ENCODE results near the gene ARPC5L.

Gene ARPC5L

DNA sequence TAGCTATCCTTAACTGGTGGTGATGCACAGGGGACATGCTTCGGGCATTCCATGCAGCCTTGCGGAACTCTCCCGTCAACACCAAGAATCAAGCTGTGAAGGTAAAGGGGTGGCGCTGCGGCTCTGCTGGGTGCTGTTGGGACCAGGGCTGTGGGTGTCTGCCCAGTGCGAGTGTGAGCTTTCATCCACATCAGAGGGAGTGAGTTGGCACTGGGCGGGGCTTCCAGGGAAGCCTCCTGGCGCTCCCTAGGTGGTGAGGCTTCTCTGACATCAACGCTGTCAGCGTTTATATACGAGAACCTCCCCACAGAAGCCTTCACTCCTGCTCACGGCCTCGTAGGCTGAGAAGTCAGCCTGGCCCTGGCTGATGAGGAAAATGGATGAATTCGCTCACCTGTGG, 11.7 kb downstream of the ARPC5L start:
- H3K4me2 ChIP-seq (ENCODE audit: insufficient read depth, low read length): peak overlapping the region; percentile 16; the same call in 1 of the 2 replicates
- peaks cover 72% of the 10 kb centered on the region for H3K79me2 ChIP-seq (ENCODE audit: insufficient read depth, low read length)
- TF ChIP-seq EZH2 (IDR thresholded peaks at IDR 0.05; ENCODE audit: borderline replicate concordance, low read depth, low read length, severe bottlenecking): no peak
- TF ChIP-seq CTCF (IDR thresholded peaks at IDR 0.05; ENCODE audit: borderline replicate concordance, extremely low read depth, low read length, poor library complexity, severe bottlenecking): no peak
- peaks cover 87% of the 10 kb centered on the region for H3K36me3 ChIP-seq (ENCODE audit: insufficient read depth, low read length)
- no peak for ATAC-seq (ENCODE audit: insufficient read depth, low read depth)
- H3K4me3 ChIP-seq (ENCODE audit: low read depth in 1 of 2, low read length in 2 of 2): no peak overlapping the region
- H2AFZ ChIP-seq (ENCODE audit: low read depth, low read length): no peak overlapping the region
- H4K20me1 ChIP-seq (ENCODE audit: insufficient read depth, low read length): peaks cover 83% of the 10 kb centered on the region
- DNase-seq: no peak
- no peaks in the 10 kb centered on the region for H3K27me3 ChIP-seq (ENCODE audit: insufficient read depth, low read length, poor library complexity)
- peaks cover 23% of the 10 kb centered on the region for H3K4me1 ChIP-seq (ENCODE audit: insufficient read depth, low read length)
- H3K27ac ChIP-seq (ENCODE audit: low read length): no peak overlapping the region
- H3K9me3 ChIP-seq (ENCODE audit: insufficient read depth, low read length, severe bottlenecking): no peaks in the 10 kb centered on the region
- H3K9ac ChIP-seq (ENCODE audit: low read depth, low read length): no peak overlapping the region

- Histone ChIP-seq H3K27me3 (ENCODE audit: insufficient read depth, low read length, poor library complexity) (no peaks in the 10 kb centered on the region), H3K27ac (ENCODE audit: low read length) (no peak overlapping the region), H3K4me1 (ENCODE audit: insufficient read depth, low read length) (peaks cover 20% of the 10 kb centered on the region), H3K9me3 (ENCODE audit: insufficient read depth, low read length, severe bottlenecking) (no peaks in the 10 kb centered on the region), H3K9ac (ENCODE audit: low read depth, low read length) (no peak overlapping the region), H3K4me2 (ENCODE audit: insufficient read depth, low read length) (no peak overlapping the region), H2AFZ (ENCODE audit: low read depth, low read length) (no peak overlapping the region), H3K36me3 (ENCODE audit: insufficient read depth, low read length) (peaks cover 89% of the 10 kb centered on the region), H4K20me1 (ENCODE audit: insufficient read depth, low read length) (peaks cover 73% of the 10 kb centered on the region), H3K4me3 (ENCODE audit: low read depth in 1 of 2, low read length in 2 of 2) (no peak overlapping the region), H3K79me2 (ENCODE audit: insufficient read depth, low read length) (peaks cover 55% of the 10 kb centered on the region)
- no peak for DNase-seq
- TF ChIP-seq CTCF (IDR thresholded peaks at IDR 0.05; ENCODE audit: borderline replicate concordance, extremely low read depth, low read length, poor library complexity, severe bottlenecking) (no peak), EZH2 (IDR thresholded peaks at IDR 0.05; ENCODE audit: borderline replicate concordance, low read depth, low read length, severe bottlenecking) (no peak)
- no peak for ATAC-seq (ENCODE audit: insufficient read depth, low read depth)
Measured at GRCh38 chr9:124875501-124875900, 13.6 kb downstream of the ARPC5L start.

DNA sequence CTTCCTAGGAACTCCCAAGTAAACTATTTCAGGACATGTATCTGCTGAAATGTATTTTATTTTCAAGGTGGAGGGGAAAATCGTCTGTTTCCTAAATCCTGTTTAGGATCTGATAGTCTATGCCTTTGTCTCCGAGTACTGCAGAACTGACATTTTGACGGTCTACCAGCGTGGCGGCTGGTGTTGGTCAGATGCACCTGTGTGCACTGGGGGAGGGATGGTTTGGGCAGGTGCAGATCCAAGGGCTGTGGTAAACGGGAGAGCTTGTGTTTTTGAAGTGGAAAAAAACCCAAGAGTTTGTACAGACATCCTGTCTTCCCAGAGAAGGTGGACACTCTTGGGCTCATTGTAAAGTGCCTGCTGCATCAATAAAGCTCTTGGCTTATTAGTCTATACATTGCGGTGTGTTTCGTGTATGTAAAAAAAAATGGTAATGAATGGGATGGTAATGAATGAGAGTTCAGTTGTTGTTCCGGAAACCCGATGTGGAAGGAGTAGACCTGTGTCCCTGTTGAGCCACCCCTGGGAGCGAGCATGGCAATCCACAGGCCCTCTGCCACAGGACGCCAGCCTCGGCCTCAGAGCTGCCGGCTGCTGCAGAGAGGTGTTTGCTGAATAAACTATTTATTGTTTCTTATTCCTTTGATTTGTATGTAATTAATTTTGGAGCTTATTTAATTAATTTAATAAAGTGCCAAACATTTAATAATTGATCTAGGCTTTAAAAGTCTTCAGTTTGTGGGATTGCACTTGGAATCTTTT, 15.3 kb downstream of the ARPC5L start:
- TF ChIP-seq CTCF (IDR thresholded peaks at IDR 0.05; ENCODE audit: borderline replicate concordance, extremely low read depth, low read length, poor library complexity, severe bottlenecking) (no peak), EZH2 (IDR thresholded peaks at IDR 0.05; ENCODE audit: borderline replicate concordance, low read depth, low read length, severe bottlenecking) (no peak)
- Histone ChIP-seq H3K27ac (ENCODE audit: low read length) (no peak overlapping the region), H3K36me3 (ENCODE audit: insufficient read depth, low read length) (peaks cover 83% of the 10 kb centered on the region), H3K9ac (ENCODE audit: low read depth, low read length) (no peak overlapping the region), H2AFZ (ENCODE audit: low read depth, low read length) (no peak overlapping the region), H3K27me3 (ENCODE audit: insufficient read depth, low read length, poor library complexity) (no peaks in the 10 kb centered on the region), H3K4me2 (ENCODE audit: insufficient read depth, low read length) (no peak overlapping the region), H3K4me3 (ENCODE audit: low read depth in 1 of 2, low read length in 2 of 2) (no peak overlapping the region), H3K9me3 (ENCODE audit: insufficient read depth, low read length, severe bottlenecking) (no peaks in the 10 kb centered on the region), H4K20me1 (ENCODE audit: insufficient read depth, low read length) (peaks cover 56% of the 10 kb centered on the region), H3K79me2 (ENCODE audit: insufficient read depth, low read length) (peaks cover 38% of the 10 kb centered on the region), H3K4me1 (ENCODE audit: insufficient read depth, low read length) (peaks cover 3% of the 10 kb centered on the region; the same call in 1 of the 2 replicates)
- ATAC-seq (ENCODE audit: insufficient read depth, low read depth) (no peak), DNase-seq (no peak)

Measured in DND-41 (cell line).